WTC11 (cell line): ENCODE results near the gene NUAK2. TPM values are rescaled to one million over a fixed set of nuclear protein-coding genes. Genes with fewer than 3 reads are reported as not detected.

ENCODE experiments used
- ATAC-seq: fragments of 200-7000 bp; cut with Tn5 transposase; 2 replicates; pipeline ENCODE4 v1.10.0; 2021; ENCODE audit warnings: mild to moderate bottlenecking, moderate library complexity
- CTCF ChIA-PET: fragments of 300-600 bp; sonication (Branson Sonifier 250); formaldehyde crosslinking; loops from one replicate; lab custom pipeline; 2021; ENCODE audit warnings: antibody characterized with exemption; lab: Charles Lee
- POLR2A ChIA-PET: fragments of 350-600 bp; sonication (Branson Sonifier 250); formaldehyde crosslinking; loops from one replicate; lab custom pipeline; 2021; ENCODE audit warnings: antibody characterized with exemption; lab: Charles Lee
- DNase-seq: peaks from one replicate; pipeline ENCODE4 v3.0.0; 2021; ENCODE audit warnings: low spot score
- H3K27ac Mint-ChIP-seq: 2 replicates; pipeline ENCODE4 v1.8.0; 2021; ENCODE audit warnings: mixed read lengths
- H3K27me3 Mint-ChIP-seq: 2 replicates; pipeline ENCODE4 v1.8.0; 2021; ENCODE audit warnings: low read depth, mild to moderate bottlenecking, moderate library complexity, mixed read lengths
- H3K36me3 Mint-ChIP-seq: 2 replicates; pipeline ENCODE4 v1.8.0; 2021; ENCODE audit warnings: mixed read lengths
- H3K4me1 Mint-ChIP-seq: 2 replicates; pipeline ENCODE4 v1.8.0; 2022; ENCODE audit warnings: mixed read lengths
- H3K4me3 Mint-ChIP-seq: 2 replicates; pipeline ENCODE4 v1.8.0; 2021; ENCODE audit warnings: mild to moderate bottlenecking, moderate library complexity, mixed read lengths
- H3K9me3 Mint-ChIP-seq: 2 replicates; pipeline ENCODE4 v1.8.0; 2021; ENCODE audit warnings: mixed read lengths
- AFF4 ChIP-seq: sonication (generic); formaldehyde crosslinking; IDR thresholded peaks from 2 replicates; pipeline ENCODE4 v1.8.1; 2023; ENCODE audit warnings: mild to moderate bottlenecking, missing genetic modification reagents, borderline replicate concordance
- ATF3 ChIP-seq: sonication (generic); formaldehyde crosslinking; conservative IDR thresholded peaks from 2 replicates; pipeline ENCODE4 v1.8.1; 2022; ENCODE audit warnings: mild to moderate bottlenecking, missing genetic modification reagents
- CTCF ChIP-seq: fragments of 200-600 bp; IDR thresholded peaks from 2 replicates; pipeline ENCODE4 v1.8.0; 2022; ENCODE audit warnings: antibody characterized with exemption
- E2F1 ChIP-seq: sonication (generic); formaldehyde crosslinking; IDR thresholded peaks from 2 replicates; pipeline ENCODE4 v1.8.0; 2022; ENCODE audit warnings: mild to moderate bottlenecking, missing genetic modification reagents
- FOXJ3 ChIP-seq: sonication (generic); formaldehyde crosslinking; IDR thresholded peaks from 2 replicates; pipeline ENCODE4 v1.9.0; 2021; ENCODE audit warnings: missing genetic modification reagents, mild to moderate bottlenecking, borderline replicate concordance
- FOXP4 ChIP-seq: sonication (generic); formaldehyde crosslinking; IDR thresholded peaks from 2 replicates; pipeline ENCODE4 v1.8.0; 2022; ENCODE audit warnings: mild to moderate bottlenecking, missing genetic modification reagents
- GRHL2 ChIP-seq: fragments of 250-450 bp; sonication (Bioruptor Pico); IDR thresholded peaks from 2 replicates; pipeline ENCODE4 v1.8.0; 2022; ENCODE audit warnings: mild to moderate bottlenecking, moderate library complexity; ENCODE audit not compliant: insufficient replicate concordance, severe bottlenecking
- GTF2I ChIP-seq: fragments of 250-450 bp; sonication (Bioruptor Pico); conservative IDR thresholded peaks from 2 replicates; pipeline ENCODE4 v1.4.0; 2021; ENCODE audit warnings: mild to moderate bottlenecking
- HMGA2 ChIP-seq: fragments of 250-450 bp; sonication (Bioruptor Pico); IDR thresholded peaks from 2 replicates; pipeline ENCODE4 v1.4.0; 2021; ENCODE audit warnings: mild to moderate bottlenecking, moderate library complexity
- KAT7 ChIP-seq: sonication (generic); formaldehyde crosslinking; IDR thresholded peaks from 2 replicates; pipeline ENCODE4 v1.8.1; 2023; ENCODE audit warnings: missing genetic modification reagents, mild to moderate bottlenecking, borderline replicate concordance
- NR1H2 ChIP-seq: sonication (generic); formaldehyde crosslinking; IDR thresholded peaks from 2 replicates; pipeline ENCODE4 v1.9.0; 2021; ENCODE audit warnings: mild to moderate bottlenecking, moderate library complexity, missing genetic modification reagents
- SMAD4 ChIP-seq: sonication (generic); formaldehyde crosslinking; IDR thresholded peaks from 2 replicates; pipeline ENCODE4 v1.8.0; 2022; ENCODE audit warnings: mild to moderate bottlenecking, missing genetic modification reagents
- STAT6 ChIP-seq: sonication (generic); formaldehyde crosslinking; conservative IDR thresholded peaks from 2 replicates; pipeline ENCODE4 v1.8.1; 2023; ENCODE audit warnings: mild to moderate bottlenecking, low read depth, missing genetic modification reagents, moderate library complexity
- TCF7 ChIP-seq: sonication (generic); formaldehyde crosslinking; IDR thresholded peaks from 2 replicates; pipeline ENCODE4 v1.8.0; 2022; ENCODE audit warnings: mild to moderate bottlenecking, low read depth, missing genetic modification reagents, moderate library complexity
- ZBTB21 ChIP-seq: sonication (generic); formaldehyde crosslinking; IDR thresholded peaks from 2 replicates; pipeline ENCODE4 v1.8.1; 2023; ENCODE audit warnings: mild to moderate bottlenecking, missing genetic modification reagents, borderline replicate concordance
- ZBTB43 ChIP-seq: sonication (generic); formaldehyde crosslinking; IDR thresholded peaks from 2 replicates; pipeline ENCODE4 v1.8.1; 2023; ENCODE audit warnings: mild to moderate bottlenecking, missing genetic modification reagents
- ZMAT4 ChIP-seq: fragments of 250-450 bp; sonication (Bioruptor Pico); IDR thresholded peaks from 2 replicates; pipeline ENCODE4 v1.9.0; 2021; ENCODE audit warnings: mild to moderate bottlenecking
- ZNF423 ChIP-seq: fragments of 250-450 bp; sonication (Bioruptor Pico); IDR thresholded peaks from 2 replicates; pipeline ENCODE4 v2.1.2; 2022; ENCODE audit warnings: mild to moderate bottlenecking, moderate library complexity
- total RNA-seq: library from RNA; stranded (reverse); gene quantifications from 3 replicates; pipeline ENCODE4 v1.2.3, GENCODE V29; 2021

NUAK2 gene
- total RNA-seq, 1 experiment from 2014 or later, result 8.7 TPM

- POLR2A ChIA-PET, result no interaction called here
- TF ChIP-seq NR1H2 (CRISPR knock-in tag) (no peak), FOXJ3 (CRISPR knock-in tag) (no peak), TCF7 (CRISPR knock-in tag) (no peak)
- no peak for ATAC-seq
- no peaks in the 10 kb centered on the region for H3K9me3 Mint-ChIP-seq
- no peaks in the 10 kb centered on the region for H3K36me3 Mint-ChIP-seq
- H3K27ac Mint-ChIP-seq, result no peak overlapping the region
- H3K27me3 Mint-ChIP-seq, result peaks cover 23% of the 10 kb centered on the region
- CTCF ChIA-PET, result interaction anchor here (3.5 to 3.7 kb wide), 3 partner anchors 12 to 65 kb away, joined by 43 to 122 read pairs (median 85); no protein-coding TSS in a partner anchor
- H3K4me1 Mint-ChIP-seq, result peaks cover 18% of the 10 kb centered on the region
- no peak overlapping the region for H3K4me3 Mint-ChIP-seq
- no peak for DNase-seq
Observed at GRCh38 chr1:205338011-205338410, 16.5 kb upstream of the NUAK2 start.

GRCh38 chr1:205337481-205337880 lies 15.9 kb upstream of the NUAK2 start:
- ATAC-seq (no peak), DNase-seq (no peak)
- ChIA-PET CTCF (interaction anchor here (0.6 to 3.7 kb wide), 10 partner anchors 11 to 624 kb away, joined by 3 to 122 read pairs (median 4); no protein-coding TSS in a partner anchor), POLR2A (no interaction called here)
- Mint-ChIP-seq H3K27me3 (peaks cover 18% of the 10 kb centered on the region), H3K9me3 (no peaks in the 10 kb centered on the region), H3K4me1 (peaks cover 18% of the 10 kb centered on the region), H3K4me3 (no peak overlapping the region), H3K27ac (no peak overlapping the region), H3K36me3 (no peaks in the 10 kb centered on the region)
- TF ChIP-seq SMAD4 (CRISPR knock-in tag), result no peak
- no peak for TF ChIP-seq E2F1 (CRISPR knock-in tag)
- no peak for TF ChIP-seq FOXP4 (CRISPR knock-in tag)
- TF ChIP-seq STAT6 (CRISPR knock-in tag), result no peak
- TF ChIP-seq KAT7 (CRISPR knock-in tag), result no peak
- no peak for TF ChIP-seq ZMAT4
- no peak for TF ChIP-seq ZBTB43 (CRISPR knock-in tag)
- no peak for TF ChIP-seq ZNF423 (CRISPR knock-in tag)
- no peak for TF ChIP-seq ATF3 (CRISPR knock-in tag)

GRCh38 chr1:205335692-205336091 lies 14.1 kb upstream of the NUAK2 start:
- Mint-ChIP-seq H3K4me3 (no peak overlapping the region), H3K27me3 (peaks cover 9% of the 10 kb centered on the region), H3K4me1 (peaks cover 21% of the 10 kb centered on the region), H3K27ac (no peak overlapping the region), H3K9me3 (no peaks in the 10 kb centered on the region), H3K36me3 (no peaks in the 10 kb centered on the region)
- DNase-seq (peak; percentile 87), ATAC-seq (peak; percentile 87)
- CTCF ChIA-PET, result interaction anchor here (0.6 to 3.7 kb wide), 53 partner anchors 9 to 622 kb away, joined by 3 to 122 read pairs (median 5); partner anchors contain the start of genes BLACAT1, KLHDC8A, NUAK2 and TMCC2
- POLR2A ChIA-PET, result no interaction called here
- no peak for TF ChIP-seq AFF4
- TF ChIP-seq HMGA2 (CRISPR knock-in tag), result no peak
- TF ChIP-seq ZBTB21 (CRISPR knock-in tag), result no peak
- TF ChIP-seq GTF2I (CRISPR knock-in tag), result no peak
- peak; percentile 60; the same call in 1 of the 2 replicates for TF ChIP-seq CTCF
- TF ChIP-seq GRHL2 (CRISPR knock-in tag), result no peak
- peak; percentile 83 for TF ChIP-seq ZNF423 (CRISPR knock-in tag)
